NB4 (cell line): ENCODE data around the gene ACOXL.

ENCODE experiments used
- DNase-seq: peaks from one replicate; pipeline ENCODE4 v3.0.0; 2010; ENCODE audit warnings: low read depth
- H3K4me3 ChIP-seq: one replicate; pipeline ENCODE4 v1.5.1; 2011; ENCODE audit warnings: mild to moderate bottlenecking, low read depth, low read length, moderate library complexity
- CTCF ChIP-seq: IDR thresholded peaks from one replicate; pipeline ENCODE4 v1.5.1; 2012; ENCODE audit warnings: low read depth, low read length
- MYC ChIP-seq: IDR thresholded peaks from 2 replicates; pipeline ENCODE4 v1.6.1; 2011; ENCODE audit warnings: low read depth, low read length
- POLR2A ChIP-seq: IDR thresholded peaks from 2 replicates; pipeline ENCODE4 v1.6.1; 2011; ENCODE audit warnings: mild to moderate bottlenecking; ENCODE audit not compliant: insufficient read length; ENCODE audit errors: extremely low read depth
- TF ChIP-seq, protein P1 (sequence below): IDR thresholded peaks from 2 replicates; pipeline ENCODE4 v1.6.1; 2011; ENCODE audit warnings: low read depth, low read length

The ACOXL gene

GRCh38 chr2:110836671-110837070 is 104.3 kb downstream of the ACOXL start:
- TF ChIP-seq, protein P1, sequence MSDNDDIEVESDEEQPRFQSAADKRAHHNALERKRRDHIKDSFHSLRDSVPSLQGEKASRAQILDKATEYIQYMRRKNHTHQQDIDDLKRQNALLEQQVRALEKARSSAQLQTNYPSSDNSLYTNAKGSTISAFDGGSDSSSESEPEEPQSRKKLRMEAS, result no peak
- TF ChIP-seq POLR2A (no peak), MYC (no peak), CTCF (no peak)
- no peak for DNase-seq
- no peak overlapping the region for H3K4me3 ChIP-seq

DNA sequence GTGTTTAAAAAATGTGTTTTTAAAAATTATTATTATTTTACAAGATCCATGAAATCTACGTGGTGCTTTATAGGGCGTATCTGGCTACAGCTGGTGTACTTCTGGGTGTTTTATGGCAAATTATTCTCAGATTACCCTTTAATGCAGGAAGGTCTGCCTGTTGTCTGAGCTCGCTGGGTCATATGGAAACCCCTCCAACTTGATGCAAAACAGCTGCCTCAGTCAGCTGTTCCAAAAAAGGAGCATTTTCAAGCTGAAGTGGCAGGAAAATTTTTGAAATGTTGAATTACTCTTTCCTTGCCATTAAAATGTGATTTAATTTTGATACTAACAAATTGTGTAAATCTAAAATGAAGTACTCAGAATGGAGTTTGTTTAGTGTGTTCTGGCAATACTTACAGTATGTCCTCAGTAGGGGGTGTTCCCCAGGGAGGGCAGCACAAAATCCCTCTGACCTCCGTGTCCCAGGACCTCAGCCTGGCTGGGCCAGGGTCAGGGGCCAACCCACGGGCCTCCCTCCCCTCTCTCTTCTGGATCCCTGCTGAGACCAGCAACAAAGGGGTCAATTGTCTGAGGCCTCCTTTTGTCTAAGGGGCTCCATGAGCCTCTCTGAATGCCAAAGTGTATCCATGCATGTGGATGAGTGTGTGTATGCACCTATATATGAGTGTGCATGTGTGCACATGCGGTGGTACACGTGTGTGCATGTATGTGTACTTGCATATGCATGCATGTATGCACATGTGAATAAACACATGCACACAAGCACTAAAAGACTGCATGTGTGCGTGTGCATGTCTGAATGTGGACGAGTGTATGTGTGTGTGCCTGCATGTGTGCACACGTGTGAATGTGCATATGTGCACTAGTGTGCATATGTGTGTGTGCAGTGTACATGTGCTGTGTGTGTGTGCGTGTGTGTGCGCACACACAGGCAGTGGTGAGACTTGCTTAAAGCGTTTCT is 105.4 kb downstream of the ACOXL start:
- H3K4me3 ChIP-seq, result no peak overlapping the region
- TF ChIP-seq, protein P1, result no peak
- no peak for TF ChIP-seq MYC
- no peak for TF ChIP-seq CTCF
- TF ChIP-seq POLR2A, result no peak
- DNase-seq, result no peak

DNA sequence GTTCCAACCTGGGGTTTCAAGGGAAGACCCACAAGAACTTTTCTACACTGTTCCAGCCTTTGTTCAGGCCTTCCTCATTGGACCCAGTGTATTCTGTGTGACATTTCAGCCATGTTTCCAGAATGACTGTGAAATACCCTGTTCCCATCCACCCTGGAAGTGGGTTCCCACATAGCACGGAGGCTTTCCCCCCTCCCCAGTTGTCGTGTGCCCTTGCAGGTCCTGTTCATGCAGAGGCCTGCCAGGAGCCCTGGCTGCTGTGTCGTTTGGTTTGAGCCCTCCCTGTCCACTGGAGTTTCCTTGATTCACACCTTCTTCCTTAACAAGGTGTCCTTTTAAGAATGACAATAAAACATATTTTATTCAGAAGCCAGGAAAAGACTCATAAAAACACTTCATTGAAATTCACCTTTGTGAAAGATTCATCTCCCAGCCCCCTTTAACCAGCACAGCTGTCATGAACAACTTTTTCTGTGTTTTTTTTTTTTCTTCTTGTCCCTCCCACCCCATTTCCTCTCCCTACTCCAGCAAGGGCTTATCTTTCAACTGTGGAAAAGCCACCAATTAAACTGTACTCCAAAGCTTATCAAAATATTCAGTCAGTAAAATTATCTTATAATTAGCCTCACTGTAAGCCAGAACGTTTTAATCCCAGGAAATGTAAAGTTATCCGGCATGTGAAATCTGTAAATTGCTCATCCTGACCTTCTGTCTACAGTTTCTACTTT is 106.4 kb downstream of the ACOXL start:
- H3K4me3 ChIP-seq, result no peak overlapping the region
- no peak for DNase-seq
- no peak for TF ChIP-seq MYC
- TF ChIP-seq CTCF, result no peak
- TF ChIP-seq POLR2A, result no peak
- TF ChIP-seq, protein P1, result no peak

GRCh38 chr2:110840508-110840907 is 108.1 kb downstream of the ACOXL start:
- TF ChIP-seq CTCF, result no peak
- no peak for DNase-seq

DNA sequence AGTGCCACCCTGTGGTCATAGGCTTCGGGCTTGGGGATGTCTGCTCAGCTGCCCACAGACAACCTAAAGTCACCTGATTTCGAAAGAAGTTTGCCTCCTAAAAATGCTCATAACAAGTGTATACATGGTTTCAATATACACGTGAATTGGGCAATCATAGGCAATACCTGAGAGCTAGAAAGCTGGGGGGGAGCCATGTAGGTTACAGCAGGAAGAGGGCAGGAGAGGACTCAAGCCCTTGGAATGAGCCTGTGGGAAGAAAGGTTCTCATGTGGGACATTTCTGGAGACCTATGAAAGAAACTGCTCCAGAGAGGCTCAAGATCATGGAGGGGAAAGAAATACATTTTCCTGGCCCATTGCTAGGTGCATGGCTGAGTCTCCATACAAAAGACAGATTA is 109.7 kb downstream of the ACOXL start:
- DNase-seq, result no peak
- TF ChIP-seq MYC, result no peak
- no peak for TF ChIP-seq CTCF
- TF ChIP-seq, protein P1, result no peak
- TF ChIP-seq POLR2A, result no peak
- no peak overlapping the region for H3K4me3 ChIP-seq

More at GRCh38 chr2:110840508-110840907, 108.1 kb downstream of the ACOXL start:
- H3K4me3 ChIP-seq, result no peak overlapping the region
